Neuron (in vitro differentiated cells): ENCODE measurements around the gene ANKRD44.

Source experiments
- H2AFZ ChIP-seq: one replicate; pipeline ENCODE4 v1.6.1; 2013; ENCODE audit warnings: low read depth, mild to moderate bottlenecking, inconsistent platforms, low read length, moderate library complexity
- H3K27me3 ChIP-seq: one replicate; pipeline ENCODE4 v1.6.1; 2013; ENCODE audit warnings: low read length; ENCODE audit not compliant: insufficient read depth
- H3K36me3 ChIP-seq: one replicate; pipeline ENCODE4 v1.6.1; 2013; ENCODE audit warnings: low read length; ENCODE audit not compliant: insufficient read depth
- H3K4me1 ChIP-seq: one replicate; pipeline ENCODE4 v1.6.1; 2013; ENCODE audit warnings: low read length; ENCODE audit not compliant: insufficient read depth
- H3K4me3 ChIP-seq: 2 replicates; pipeline ENCODE4 v1.5.1; 2013; ENCODE audit warnings: mild to moderate bottlenecking, low read length, moderate library complexity
- H3K9me3 ChIP-seq: one replicate; pipeline ENCODE4 v1.6.1; 2013; ENCODE audit warnings: low read length

ANKRD44 gene

DNA sequence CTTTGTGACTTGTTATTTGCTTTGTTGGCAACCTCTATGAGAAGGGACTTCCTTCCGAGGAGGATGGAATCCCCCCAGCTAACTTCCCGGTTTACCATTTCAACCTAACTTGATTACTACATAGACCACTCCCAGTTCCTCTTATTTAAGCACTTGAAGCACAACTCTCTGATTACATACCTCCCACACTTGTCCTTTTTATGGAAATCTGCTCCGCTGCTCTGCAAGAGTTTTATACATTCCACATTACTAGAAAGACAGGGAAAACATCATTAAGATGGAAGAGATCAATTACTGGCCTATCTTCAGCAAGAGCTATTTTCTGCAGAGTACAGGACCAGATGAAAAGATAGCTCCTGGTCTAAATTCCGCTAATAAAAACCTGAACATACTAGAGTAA lies 224.1 kb downstream of the ANKRD44 start:
- Histone ChIP-seq H3K36me3 (no peaks in the 10 kb centered on the region), H3K27me3 (no peaks in the 10 kb centered on the region), H3K4me1 (peaks cover 15% of the 10 kb centered on the region), H2AFZ (no peak overlapping the region), H3K4me3 (no peak overlapping the region), H3K9me3 (no peaks in the 10 kb centered on the region)

DNA sequence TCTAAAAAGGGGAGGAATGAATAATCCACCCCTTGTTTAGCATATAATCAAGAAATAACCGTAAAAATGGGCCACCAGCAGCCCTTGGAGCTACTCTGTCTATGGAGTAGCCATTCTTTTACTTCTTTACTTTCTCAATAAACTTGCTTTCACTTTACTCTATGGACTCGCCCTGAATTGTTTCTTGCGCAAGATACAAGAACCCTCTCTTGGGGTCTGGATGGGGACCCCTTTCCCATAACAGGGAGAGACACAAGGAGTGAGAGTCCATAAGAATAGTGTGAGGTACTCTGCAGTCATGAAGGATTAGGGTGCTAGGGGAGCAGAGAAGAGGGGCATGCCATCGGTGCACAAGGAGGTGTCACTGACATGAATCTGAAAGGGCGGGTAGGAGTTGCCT lies 224.9 kb downstream of the ANKRD44 start:
- no peaks in the 10 kb centered on the region for H3K27me3 ChIP-seq
- H2AFZ ChIP-seq: no peak overlapping the region
- H3K36me3 ChIP-seq: no peaks in the 10 kb centered on the region
- peaks cover 15% of the 10 kb centered on the region for H3K4me1 ChIP-seq
- H3K4me3 ChIP-seq: no peak overlapping the region
- H3K9me3 ChIP-seq: no peaks in the 10 kb centered on the region

DNA sequence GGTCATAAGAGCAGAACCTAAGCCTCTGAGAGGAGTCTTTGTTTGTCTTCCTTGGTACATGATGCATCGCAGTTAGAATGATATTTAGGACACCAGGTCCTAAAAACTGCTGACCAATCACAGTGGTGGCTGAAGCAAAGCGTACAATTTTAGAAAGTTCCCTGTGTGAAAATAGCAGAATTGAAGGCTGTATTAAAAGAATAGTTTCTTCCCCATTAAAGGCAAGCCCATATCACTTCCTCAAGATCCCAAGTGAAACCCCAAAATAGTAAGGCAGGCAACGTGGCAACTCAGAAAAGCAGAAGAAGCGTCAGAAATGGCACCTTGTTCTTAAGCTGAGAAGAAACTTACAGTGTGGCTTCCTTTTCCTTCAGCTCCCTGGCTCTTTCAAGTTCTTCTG lies 229.3 kb downstream of the ANKRD44 start:
- no peaks in the 10 kb centered on the region for H3K9me3 ChIP-seq
- no peaks in the 10 kb centered on the region for H3K27me3 ChIP-seq
- H3K4me3 ChIP-seq: no peak overlapping the region
- no peak overlapping the region for H2AFZ ChIP-seq
- no peaks in the 10 kb centered on the region for H3K4me1 ChIP-seq
- H3K36me3 ChIP-seq: no peaks in the 10 kb centered on the region

GRCh38 chr2:197080578-197081216 lies 229.9 kb downstream of the ANKRD44 start:
- Histone ChIP-seq H2AFZ (no peak overlapping the region), H3K4me1 (no peaks in the 10 kb centered on the region), H3K4me3 (no peak overlapping the region)

GRCh38 chr2:197079832-197080555 lies 230.6 kb downstream of the ANKRD44 start:
- Histone ChIP-seq H3K36me3 (no peaks in the 10 kb centered on the region), H3K9me3 (no peaks in the 10 kb centered on the region), H3K4me3 (no peak overlapping the region), H2AFZ (no peak overlapping the region), H3K27me3 (no peaks in the 10 kb centered on the region), H3K4me1 (no peaks in the 10 kb centered on the region)

More at GRCh38 chr2:197080578-197081216, 229.9 kb downstream of the ANKRD44 start:
- Histone ChIP-seq H3K36me3 (no peaks in the 10 kb centered on the region), H3K9me3 (no peaks in the 10 kb centered on the region), H3K27me3 (no peaks in the 10 kb centered on the region)

- H3K4me3 ChIP-seq: no peak overlapping the region
- no peaks in the 10 kb centered on the region for H3K9me3 ChIP-seq
- H3K36me3 ChIP-seq: no peaks in the 10 kb centered on the region
- no peak overlapping the region for H2AFZ ChIP-seq
- no peaks in the 10 kb centered on the region for H3K27me3 ChIP-seq
- peaks cover 2% of the 10 kb centered on the region for H3K4me1 ChIP-seq
Observed at GRCh38 chr2:197079414-197079813, 231.2 kb downstream of the ANKRD44 start.

DNA sequence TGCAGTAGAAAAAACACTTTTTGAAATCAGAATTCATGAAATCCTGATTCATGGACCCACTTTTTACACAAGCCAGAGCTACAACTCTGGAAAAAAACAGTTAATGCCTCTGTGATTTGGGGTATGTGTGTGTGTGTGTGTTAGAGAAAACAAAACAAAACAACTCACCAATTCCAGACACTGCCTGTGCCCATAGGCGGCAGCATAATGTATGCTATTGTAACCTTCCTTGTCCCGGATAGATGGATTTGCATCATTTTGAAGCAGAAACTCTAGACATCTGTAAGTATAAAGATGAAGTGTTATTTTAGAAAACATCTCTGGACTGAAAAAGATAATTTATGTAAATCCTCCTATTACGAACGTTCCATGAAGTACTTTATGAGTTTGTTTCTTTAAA lies 232.0 kb downstream of the ANKRD44 start:
- Histone ChIP-seq H2AFZ (no peak overlapping the region), H3K9me3 (no peaks in the 10 kb centered on the region), H3K27me3 (no peaks in the 10 kb centered on the region), H3K4me3 (no peak overlapping the region), H3K4me1 (peaks cover 10% of the 10 kb centered on the region), H3K36me3 (no peaks in the 10 kb centered on the region)

- H3K4me1 ChIP-seq: peaks cover 13% of the 10 kb centered on the region
- no peak overlapping the region for H3K4me3 ChIP-seq
- H3K9me3 ChIP-seq: no peaks in the 10 kb centered on the region
- no peaks in the 10 kb centered on the region for H3K27me3 ChIP-seq
- no peak overlapping the region for H2AFZ ChIP-seq
- no peaks in the 10 kb centered on the region for H3K36me3 ChIP-seq
Observed at GRCh38 chr2:197077336-197077735, 233.2 kb downstream of the ANKRD44 start.

DNA sequence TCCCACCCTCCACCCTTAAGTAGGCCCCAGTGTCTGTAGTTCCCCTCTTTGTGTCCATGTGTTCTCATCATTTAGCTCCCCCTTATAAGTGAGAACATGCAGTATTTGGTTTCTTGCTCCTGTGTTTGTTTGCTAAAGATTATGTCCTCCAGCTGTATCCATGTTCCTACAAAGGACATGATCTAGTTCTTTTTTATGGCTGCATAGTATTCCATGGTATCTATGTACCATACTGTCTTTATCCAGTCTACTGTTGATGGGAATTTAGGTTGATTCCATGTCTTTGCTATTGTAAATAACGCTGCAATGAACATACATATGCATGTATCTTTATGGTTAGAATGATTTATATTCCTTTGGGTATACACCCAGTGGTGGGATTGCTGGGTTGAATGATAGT lies 233.9 kb downstream of the ANKRD44 start:
- no peak overlapping the region for H3K4me3 ChIP-seq
- no peak overlapping the region for H2AFZ ChIP-seq
- H3K27me3 ChIP-seq: no peaks in the 10 kb centered on the region
- H3K9me3 ChIP-seq: no peaks in the 10 kb centered on the region
- H3K4me1 ChIP-seq: peaks cover 13% of the 10 kb centered on the region
- no peaks in the 10 kb centered on the region for H3K36me3 ChIP-seq

GRCh38 chr2:197075754-197076337 lies 234.7 kb downstream of the ANKRD44 start:
- no peaks in the 10 kb centered on the region for H3K9me3 ChIP-seq
- no peak overlapping the region for H2AFZ ChIP-seq
- H3K36me3 ChIP-seq: no peaks in the 10 kb centered on the region
- H3K4me1 ChIP-seq: peaks cover 13% of the 10 kb centered on the region
- H3K27me3 ChIP-seq: no peaks in the 10 kb centered on the region
- no peak overlapping the region for H3K4me3 ChIP-seq

GRCh38 chr2:197075281-197075680 lies 235.3 kb downstream of the ANKRD44 start:
- no peaks in the 10 kb centered on the region for H3K9me3 ChIP-seq
- H3K4me1 ChIP-seq: peaks cover 13% of the 10 kb centered on the region
- H3K36me3 ChIP-seq: no peaks in the 10 kb centered on the region
- H3K4me3 ChIP-seq: no peak overlapping the region
- no peaks in the 10 kb centered on the region for H3K27me3 ChIP-seq
- H2AFZ ChIP-seq: no peak overlapping the region

DNA sequence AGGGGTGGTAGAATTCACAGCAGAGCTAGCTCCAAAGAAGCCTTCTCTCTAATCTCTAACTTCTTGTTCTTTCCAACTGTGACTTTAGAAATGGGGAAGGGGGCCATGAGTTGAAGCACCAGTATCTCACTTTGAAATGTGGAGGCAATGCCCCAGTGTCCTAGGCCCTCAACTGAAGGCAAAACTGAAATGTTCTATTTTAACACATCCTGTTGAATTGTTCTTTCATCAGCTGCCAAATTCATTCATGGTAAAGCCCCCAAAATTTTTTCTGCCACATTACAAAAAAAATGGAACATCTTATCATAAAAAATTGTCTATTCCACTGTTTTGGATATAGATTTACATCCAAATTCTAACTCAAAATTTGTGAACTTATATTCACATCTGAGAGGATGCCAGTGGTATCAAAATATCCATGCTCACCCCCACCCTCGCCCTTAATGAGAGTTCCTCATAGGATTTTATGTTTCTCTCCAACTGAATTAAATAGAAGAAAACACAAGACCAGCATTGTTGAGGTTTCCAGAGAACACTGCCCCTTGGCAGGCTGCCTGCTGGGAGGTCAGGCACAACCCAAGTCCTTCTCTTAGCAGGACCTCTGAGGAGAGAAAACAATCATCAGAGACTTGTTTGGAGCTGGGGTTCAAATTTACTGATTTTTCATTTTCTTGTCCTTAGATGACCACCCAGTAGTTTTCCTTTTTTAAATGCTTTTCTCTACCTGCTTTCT lies 236.7 kb downstream of the ANKRD44 start:
- H3K27me3 ChIP-seq: no peaks in the 10 kb centered on the region
- peaks cover 13% of the 10 kb centered on the region for H3K4me1 ChIP-seq
- H3K9me3 ChIP-seq: no peaks in the 10 kb centered on the region
- H3K4me3 ChIP-seq: no peak overlapping the region
- no peak overlapping the region for H2AFZ ChIP-seq
- H3K36me3 ChIP-seq: no peaks in the 10 kb centered on the region

DNA sequence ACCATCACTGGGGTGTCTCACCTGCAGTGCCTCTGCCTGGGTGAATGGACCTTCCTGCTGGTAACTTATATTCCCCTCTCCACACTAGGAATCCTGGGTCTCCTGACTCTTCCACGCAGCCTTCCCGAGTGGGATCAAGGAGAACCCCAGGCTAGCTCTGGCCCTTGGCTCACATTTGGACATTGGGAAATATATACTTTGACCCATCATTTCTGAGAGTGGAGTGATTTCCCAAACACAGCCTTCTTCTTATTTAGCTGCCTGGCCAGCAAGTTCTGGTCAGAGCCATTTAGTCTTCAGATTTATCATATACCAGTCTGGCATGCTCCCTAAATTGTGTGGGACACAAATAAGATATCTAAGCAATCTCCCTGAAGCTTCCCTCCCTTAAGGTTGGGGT lies 237.3 kb downstream of the ANKRD44 start:
- H3K9me3 ChIP-seq: no peaks in the 10 kb centered on the region
- H3K27me3 ChIP-seq: no peaks in the 10 kb centered on the region
- H3K36me3 ChIP-seq: no peaks in the 10 kb centered on the region
- H3K4me3 ChIP-seq: no peak overlapping the region
- H2AFZ ChIP-seq: no peak overlapping the region
- H3K4me1 ChIP-seq: peaks cover 13% of the 10 kb centered on the region
